OCI-LY3 (cell line): ENCODE measurements around the gene KIF18B.

ENCODE experiments used
- H2AFZ ChIP-seq: fragments of 200-600, 300-600 bp; shearing (Covaris generic); 2 replicates; pipeline ENCODE4 v1.6.0; 2014; ENCODE audit warnings: antibody characterized with exemption, low read depth, low read length
- H3K27ac ChIP-seq: fragments of 200-600, 300-600 bp; sonication (generic); 2 replicates; pipeline ENCODE4 v1.5.1; 2014; ENCODE audit warnings: mild to moderate bottlenecking, low read length, moderate library complexity, mixed read lengths
- H3K27me3 ChIP-seq: fragments of 200-600, 300-600 bp; sonication (generic); 2 replicates; pipeline ENCODE4 v1.6.1; 2014; ENCODE audit warnings: low read depth, low read length, mixed read lengths
- H3K36me3 ChIP-seq: fragments of 200-600, 300-600 bp; sonication (generic); replicated peaks from 2 replicates; pipeline ENCODE3; 2014; ENCODE audit warnings: low read depth, low read length, mixed read lengths
- H3K4me1 ChIP-seq: fragments of 300-600, 200-600 bp; sonication (generic); 2 replicates; pipeline ENCODE4 v1.6.1; 2014; ENCODE audit warnings: low read length, mixed read lengths
- H3K4me2 ChIP-seq: fragments of 200-600, 300-600 bp; sonication (generic); 2 replicates; pipeline ENCODE4 v1.6.1; 2014; ENCODE audit warnings: low read length, mixed read lengths
- H3K4me3 ChIP-seq: fragments of 300-600, 200-600 bp; sonication (generic); 2 replicates; pipeline ENCODE4 v1.5.1; 2014; ENCODE audit warnings: antibody characterized with exemption, mild to moderate bottlenecking, low read length, moderate library complexity
- H3K79me2 ChIP-seq: fragments of 300-600, 200-600 bp; shearing (Covaris generic); 2 replicates; pipeline ENCODE4 v1.6.1; 2014; ENCODE audit warnings: mild to moderate bottlenecking, low read length, mixed read lengths
- H3K9ac ChIP-seq: fragments of 300-600, 200-600 bp; shearing (Covaris generic); 2 replicates; pipeline ENCODE4 v1.6.0; 2014; ENCODE audit warnings: mild to moderate bottlenecking, low read length, moderate library complexity
- H3K9me3 ChIP-seq: fragments of 200-600, 300-600 bp; shearing (Covaris generic); 2 replicates; pipeline ENCODE4 v1.6.1; 2014; ENCODE audit warnings: low read length, mixed read lengths; ENCODE audit not compliant: insufficient read depth
- H4K20me1 ChIP-seq: fragments of 200-600, 300-600 bp; sonication (generic); 2 replicates; pipeline ENCODE4 v1.6.1; 2016; ENCODE audit warnings: low read length, mixed read lengths; ENCODE audit not compliant: insufficient read depth
- EZH2phosphoT487 ChIP-seq: fragments of 200-600 bp; shearing (Covaris generic); IDR thresholded peaks from 2 replicates; pipeline ENCODE4 v1.6.1; 2018; ENCODE audit warnings: antibody characterized with exemption, mixed run types, low read depth
- TF ChIP-seq, protein P1 (sequence below): fragments of 200-600, 300-600 bp; sonication (generic); IDR thresholded peaks from 2 replicates; pipeline ENCODE4 v1.5.1; 2014; ENCODE audit warnings: antibody characterized with exemption, low read length, low read depth

The KIF18B gene

GRCh38 chr17:44920565-44920940, 27.0 kb downstream of the KIF18B start:
- TF ChIP-seq EZH2phosphoT487: no peak
- TF ChIP-seq, protein P1, sequence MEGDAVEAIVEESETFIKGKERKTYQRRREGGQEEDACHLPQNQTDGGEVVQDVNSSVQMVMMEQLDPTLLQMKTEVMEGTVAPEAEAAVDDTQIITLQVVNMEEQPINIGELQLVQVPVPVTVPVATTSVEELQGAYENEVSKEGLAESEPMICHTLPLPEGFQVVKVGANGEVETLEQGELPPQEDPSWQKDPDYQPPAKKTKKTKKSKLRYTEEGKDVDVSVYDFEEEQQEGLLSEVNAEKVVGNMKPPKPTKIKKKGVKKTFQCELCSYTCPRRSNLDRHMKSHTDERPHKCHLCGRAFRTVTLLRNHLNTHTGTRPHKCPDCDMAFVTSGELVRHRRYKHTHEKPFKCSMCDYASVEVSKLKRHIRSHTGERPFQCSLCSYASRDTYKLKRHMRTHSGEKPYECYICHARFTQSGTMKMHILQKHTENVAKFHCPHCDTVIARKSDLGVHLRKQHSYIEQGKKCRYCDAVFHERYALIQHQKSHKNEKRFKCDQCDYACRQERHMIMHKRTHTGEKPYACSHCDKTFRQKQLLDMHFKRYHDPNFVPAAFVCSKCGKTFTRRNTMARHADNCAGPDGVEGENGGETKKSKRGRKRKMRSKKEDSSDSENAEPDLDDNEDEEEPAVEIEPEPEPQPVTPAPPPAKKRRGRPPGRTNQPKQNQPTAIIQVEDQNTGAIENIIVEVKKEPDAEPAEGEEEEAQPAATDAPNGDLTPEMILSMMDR: no peak
- Histone ChIP-seq H4K20me1 (no peaks in the 10 kb centered on the region), H3K9me3 (no peaks in the 10 kb centered on the region), H3K36me3 (peaks cover under 1% of the 10 kb centered on the region), H3K4me2 (peak overlapping the region; percentile 50), H3K79me2 (no peaks in the 10 kb centered on the region), H3K4me1 (peaks cover 17% of the 10 kb centered on the region), H3K9ac (peak overlapping the region; percentile 19), H3K4me3 (peak overlapping the region; percentile 25), H2AFZ (0 out of 2 replicates have a peak overlapping the region, but pooled peaks have one; percentile 24), H3K27me3 (no peaks in the 10 kb centered on the region), H3K27ac (no peak overlapping the region)

DNA sequence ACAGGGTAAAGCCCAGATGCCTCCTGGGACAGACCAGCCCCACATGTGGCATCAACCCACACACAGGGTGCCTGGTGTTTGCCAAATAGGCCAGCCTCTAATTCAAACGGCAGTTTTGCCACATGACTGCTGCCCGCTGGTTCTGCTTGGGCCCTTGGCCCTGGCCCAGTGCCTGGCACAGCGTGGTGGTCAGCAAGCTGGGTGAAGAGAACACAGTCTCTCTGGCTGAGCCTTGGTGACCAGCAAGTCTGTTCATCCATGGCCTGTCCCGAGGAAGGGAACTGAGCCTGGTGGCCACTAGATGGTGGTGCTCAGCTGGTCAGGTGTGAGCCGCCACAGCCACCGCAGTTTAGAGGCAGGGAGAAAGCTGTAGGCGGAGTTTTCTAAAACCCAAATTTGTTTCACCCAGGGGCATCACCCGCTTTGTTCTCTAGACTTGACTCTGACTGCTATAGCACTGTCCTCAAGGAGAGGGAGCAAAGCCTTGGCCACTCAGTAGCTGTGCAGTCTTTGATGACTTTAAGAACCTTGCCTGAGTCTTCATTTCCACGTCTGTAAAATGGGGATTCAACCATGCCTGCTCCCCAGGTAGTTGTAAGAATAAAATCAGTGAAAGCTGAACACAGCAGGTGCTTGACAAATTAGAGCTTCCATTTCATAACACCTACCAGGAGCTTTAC, 27.5 kb downstream of the KIF18B start:
- no peaks in the 10 kb centered on the region for H3K79me2 ChIP-seq
- peak overlapping the region; percentile 25 for H3K4me3 ChIP-seq
- H3K4me2 ChIP-seq: peak overlapping the region; percentile 50
- H4K20me1 ChIP-seq: no peaks in the 10 kb centered on the region
- H3K27me3 ChIP-seq: no peaks in the 10 kb centered on the region
- H2AFZ ChIP-seq: peak overlapping the region; percentile 47; the same call in 1 of the 2 replicates
- no peak for TF ChIP-seq EZH2phosphoT487
- TF ChIP-seq, protein P1: peak; percentile 86
- no peak overlapping the region for H3K27ac ChIP-seq
- H3K36me3 ChIP-seq: no peaks in the 10 kb centered on the region
- H3K9ac ChIP-seq: peak overlapping the region; percentile 19
- H3K4me1 ChIP-seq: peaks cover 17% of the 10 kb centered on the region
- H3K9me3 ChIP-seq: no peaks in the 10 kb centered on the region

GRCh38 chr17:44919411-44919810, 28.2 kb downstream of the KIF18B start:
- no peaks in the 10 kb centered on the region for H4K20me1 ChIP-seq
- H3K4me1 ChIP-seq: peaks cover 17% of the 10 kb centered on the region
- H3K4me2 ChIP-seq: no peak overlapping the region
- no peak overlapping the region for H3K9ac ChIP-seq
- H3K4me3 ChIP-seq: no peak overlapping the region
- H2AFZ ChIP-seq: peak overlapping the region; percentile 47; the same call in 1 of the 2 replicates
- H3K27ac ChIP-seq: no peak overlapping the region
- no peaks in the 10 kb centered on the region for H3K27me3 ChIP-seq
- no peaks in the 10 kb centered on the region for H3K79me2 ChIP-seq
- no peaks in the 10 kb centered on the region for H3K9me3 ChIP-seq
- TF ChIP-seq EZH2phosphoT487: no peak
- no peaks in the 10 kb centered on the region for H3K36me3 ChIP-seq

DNA sequence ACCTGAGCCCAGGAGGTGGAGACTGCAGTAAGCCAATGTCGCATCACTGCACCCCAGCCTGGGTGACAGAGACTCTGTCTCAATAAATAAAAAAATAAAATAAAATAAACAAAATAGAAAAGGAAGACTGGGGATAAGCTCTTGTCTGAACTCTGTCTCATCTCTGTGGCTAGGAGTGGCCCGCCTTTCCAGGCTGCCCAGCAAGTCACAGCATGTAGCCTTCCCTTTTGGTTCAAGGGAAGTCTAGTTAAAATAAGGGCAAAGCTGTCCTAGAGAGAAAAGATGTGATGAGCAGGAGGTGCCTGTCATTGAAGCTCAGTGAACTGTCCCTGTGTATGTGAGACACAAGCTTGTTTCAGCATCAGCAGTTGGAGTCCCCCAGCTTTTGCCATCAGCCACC, 29.6 kb downstream of the KIF18B start:
- Histone ChIP-seq H3K9ac (no peak overlapping the region), H3K4me2 (no peak overlapping the region), H3K4me1 (peaks cover 24% of the 10 kb centered on the region), H3K4me3 (no peak overlapping the region), H3K27me3 (peaks cover 8% of the 10 kb centered on the region), H2AFZ (no peak overlapping the region), H3K9me3 (no peaks in the 10 kb centered on the region), H3K36me3 (no peaks in the 10 kb centered on the region), H3K27ac (no peak overlapping the region), H4K20me1 (no peaks in the 10 kb centered on the region), H3K79me2 (no peaks in the 10 kb centered on the region)
- TF ChIP-seq, protein P1: no peak
- TF ChIP-seq EZH2phosphoT487: no peak
